HG03378 (cell line): Measurements from ENCODE around the gene PRLR.
A peak's percentile ranks its signal among the peaks of the same experiment; 100 is the strongest.
"Not testable (repeated sequence)": the region's sequence is repeated elsewhere in the genome, so short reads cannot be mapped to it uniquely, and the experiment has no call there.

Source experiments
- ATAC-seq: cut with Tn5 transposase; IDR thresholded peaks from one replicate; pipeline ENCODE4 v1.9.1; 2021; ENCODE audit warnings: mild to moderate bottlenecking, moderate library complexity; ENCODE audit not compliant: unreplicated experiment

The PRLR gene

GRCh38 chr5:35198075-35198474 lies 32.2 kb downstream of the PRLR start:
- no peak for ATAC-seq

GRCh38 chr5:35197351-35197750 lies 32.9 kb downstream of the PRLR start:
- no peak for ATAC-seq

- ATAC-seq = no peak
Measured at GRCh38 chr5:35195472-35195852, 34.8 kb downstream of the PRLR start.

GRCh38 chr5:35194635-35195471 lies 35.4 kb downstream of the PRLR start:
- ATAC-seq = peak; percentile 99

- ATAC-seq = no peak
Measured at GRCh38 chr5:35192506-35192905, 37.8 kb downstream of the PRLR start.

- ATAC-seq = not testable (repeated sequence)
Measured at GRCh38 chr5:35189801-35190200, 40.5 kb downstream of the PRLR start.

GRCh38 chr5:35188031-35188457 lies 42.2 kb downstream of the PRLR start:
- no peak for ATAC-seq

- ATAC-seq = not testable (repeated sequence)
Measured at GRCh38 chr5:35187621-35188020, 42.7 kb downstream of the PRLR start.

- ATAC-seq = no peak
Measured at GRCh38 chr5:35186749-35187148, 43.5 kb downstream of the PRLR start.

- ATAC-seq = no peak
Measured at GRCh38 chr5:35185518-35185917, 44.8 kb downstream of the PRLR start.

GRCh38 chr5:35183556-35183955 lies 46.7 kb downstream of the PRLR start:
- ATAC-seq = no peak

- peak; percentile 81 for ATAC-seq
Measured at GRCh38 chr5:35182910-35183535, 47.3 kb downstream of the PRLR start.

GRCh38 chr5:35182486-35182885 lies 47.8 kb downstream of the PRLR start:
- no peak for ATAC-seq

GRCh38 chr5:35180046-35180445 lies 50.2 kb downstream of the PRLR start:
- ATAC-seq = no peak

GRCh38 chr5:35177783-35178182 lies 52.5 kb downstream of the PRLR start:
- ATAC-seq = no peak

GRCh38 chr5:35172533-35172932 lies 57.8 kb downstream of the PRLR start:
- ATAC-seq = no peak

GRCh38 chr5:35171991-35172390 lies 58.3 kb downstream of the PRLR start:
- no peak for ATAC-seq

GRCh38 chr5:35171078-35171477 lies 59.2 kb downstream of the PRLR start:
- ATAC-seq = no peak

- no peak for ATAC-seq
Measured at GRCh38 chr5:35166043-35166442, 64.2 kb downstream of the PRLR start.

- ATAC-seq = no peak
Measured at GRCh38 chr5:35164860-35165542, 65.3 kb downstream of the PRLR start.

- ATAC-seq = no peak
Measured at GRCh38 chr5:35163710-35164033, 66.6 kb downstream of the PRLR start.
